ENCODE measurements around the gene SRPRA.

DNA sequence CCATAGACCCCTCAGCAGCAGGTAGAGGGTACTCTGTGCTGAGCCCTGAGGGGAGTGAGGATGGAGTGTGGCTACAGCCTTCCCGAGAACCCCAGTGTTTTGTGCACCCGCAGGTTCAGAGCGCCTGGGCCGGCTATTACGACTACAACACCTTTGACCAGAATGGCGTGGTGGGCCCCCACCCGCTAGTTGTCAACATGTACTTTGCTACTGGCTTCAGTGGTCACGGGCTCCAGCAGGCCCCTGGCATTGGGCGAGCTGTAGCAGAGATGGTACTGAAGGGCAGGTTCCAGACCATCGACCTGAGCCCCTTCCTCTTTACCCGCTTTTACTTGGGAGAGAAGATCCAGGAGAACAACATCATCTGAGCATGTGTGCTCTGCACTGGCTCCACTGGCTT, 8.6 kb upstream of the SRPRA start:
- TF ChIP-seq, protein P1, sequence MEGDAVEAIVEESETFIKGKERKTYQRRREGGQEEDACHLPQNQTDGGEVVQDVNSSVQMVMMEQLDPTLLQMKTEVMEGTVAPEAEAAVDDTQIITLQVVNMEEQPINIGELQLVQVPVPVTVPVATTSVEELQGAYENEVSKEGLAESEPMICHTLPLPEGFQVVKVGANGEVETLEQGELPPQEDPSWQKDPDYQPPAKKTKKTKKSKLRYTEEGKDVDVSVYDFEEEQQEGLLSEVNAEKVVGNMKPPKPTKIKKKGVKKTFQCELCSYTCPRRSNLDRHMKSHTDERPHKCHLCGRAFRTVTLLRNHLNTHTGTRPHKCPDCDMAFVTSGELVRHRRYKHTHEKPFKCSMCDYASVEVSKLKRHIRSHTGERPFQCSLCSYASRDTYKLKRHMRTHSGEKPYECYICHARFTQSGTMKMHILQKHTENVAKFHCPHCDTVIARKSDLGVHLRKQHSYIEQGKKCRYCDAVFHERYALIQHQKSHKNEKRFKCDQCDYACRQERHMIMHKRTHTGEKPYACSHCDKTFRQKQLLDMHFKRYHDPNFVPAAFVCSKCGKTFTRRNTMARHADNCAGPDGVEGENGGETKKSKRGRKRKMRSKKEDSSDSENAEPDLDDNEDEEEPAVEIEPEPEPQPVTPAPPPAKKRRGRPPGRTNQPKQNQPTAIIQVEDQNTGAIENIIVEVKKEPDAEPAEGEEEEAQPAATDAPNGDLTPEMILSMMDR (conservative IDR thresholded peaks at IDR 0.05), result no peak
- no peak for TF ChIP-seq EZH2 (IDR thresholded peaks at IDR 0.05; ENCODE audit: low read depth)

Data from PC-9 (cell line).